ENCODE measurements around the gene PARD3B. TPM values are rescaled to one million over a fixed set of nuclear protein-coding genes. Genes with fewer than 3 reads are reported as not detected.

The PARD3B gene
- total RNA-seq, 1 experiment from 2014 or later = 7.6 TPM

GRCh38 chr2:205175831-205176230 is 630.6 kb downstream of the PARD3B start:
- ChIA-PET POLR2A (ENCODE audit: low non-redundant PET) (no interaction called here), CTCF (no interaction called here)
- H3K4me1 ChIP-seq (ENCODE audit: insufficient read depth, low read length, poor library complexity, severe bottlenecking) = peaks cover 15% of the 10 kb centered on the region
- H3K36me3 ChIP-seq (ENCODE audit: insufficient read depth, low read length, poor library complexity, severe bottlenecking) = no peaks in the 10 kb centered on the region
- no peak for DNase-seq (ENCODE audit: low spot score)
- H3K27me3 ChIP-seq (replicated peaks; ENCODE audit: insufficient read depth, low read depth, low read length, poor library complexity) = no peaks in the 10 kb centered on the region
- no peak overlapping the region for H3K27ac ChIP-seq (ENCODE audit: low read depth, low read length, poor library complexity, severe bottlenecking)
- H3K4me3 ChIP-seq (ENCODE audit: low read depth, low read length, poor library complexity, severe bottlenecking) = no peak overlapping the region
- no TSS peak for BruUV-seq (replicated peaks)
- intact Hi-C loops (cut with micrococcal nuclease; ENCODE audit: unreplicated experiment) = no loop called here
- H3K9me3 ChIP-seq (ENCODE audit: low read depth, low read length, poor library complexity, severe bottlenecking) = no peaks in the 10 kb centered on the region
- TF ChIP-seq EZH2 (IDR thresholded peaks at IDR 0.05; ENCODE audit: borderline replicate concordance, low read depth, low read length, poor library complexity, severe bottlenecking) (no peak), CTCF (conservative IDR thresholded peaks at IDR 0.05; ENCODE audit: low read depth, low read length) (no peak)

- Histone ChIP-seq H3K27ac (ENCODE audit: low read depth, low read length, poor library complexity, severe bottlenecking) (no peak overlapping the region), H3K9me3 (ENCODE audit: low read depth, low read length, poor library complexity, severe bottlenecking) (no peaks in the 10 kb centered on the region), H3K4me1 (ENCODE audit: insufficient read depth, low read length, poor library complexity, severe bottlenecking) (peaks cover 15% of the 10 kb centered on the region), H3K4me3 (ENCODE audit: low read depth, low read length, poor library complexity, severe bottlenecking) (no peak overlapping the region), H3K27me3 (replicated peaks; ENCODE audit: insufficient read depth, low read depth, low read length, poor library complexity) (no peaks in the 10 kb centered on the region), H3K36me3 (ENCODE audit: insufficient read depth, low read length, poor library complexity, severe bottlenecking) (no peaks in the 10 kb centered on the region)
- intact Hi-C loops (cut with micrococcal nuclease; ENCODE audit: unreplicated experiment) = no loop called here
- CTCF ChIA-PET = no interaction called here
- TF ChIP-seq EZH2 (IDR thresholded peaks at IDR 0.05; ENCODE audit: borderline replicate concordance, low read depth, low read length, poor library complexity, severe bottlenecking) = no peak
- TF ChIP-seq CTCF (conservative IDR thresholded peaks at IDR 0.05; ENCODE audit: low read depth, low read length) = no peak
- no peak for DNase-seq (ENCODE audit: low spot score)
- no TSS peak for BruUV-seq (replicated peaks)
- POLR2A ChIA-PET (ENCODE audit: low non-redundant PET) = no interaction called here
Measured at GRCh38 chr2:205176546-205176945, 631.3 kb downstream of the PARD3B start.

- H3K27ac ChIP-seq (ENCODE audit: low read depth, low read length, poor library complexity, severe bottlenecking) = no peak overlapping the region
- DNase-seq (ENCODE audit: low spot score) = no peak
- H3K36me3 ChIP-seq (ENCODE audit: insufficient read depth, low read length, poor library complexity, severe bottlenecking) = no peaks in the 10 kb centered on the region
- peaks cover 13% of the 10 kb centered on the region for H3K4me1 ChIP-seq (ENCODE audit: insufficient read depth, low read length, poor library complexity, severe bottlenecking)
- no peak overlapping the region for H3K4me3 ChIP-seq (ENCODE audit: low read depth, low read length, poor library complexity, severe bottlenecking)
- CTCF ChIA-PET = no interaction called here
- POLR2A ChIA-PET (ENCODE audit: low non-redundant PET) = no interaction called here
- no TSS peak for BruUV-seq (replicated peaks)
- intact Hi-C loops (cut with micrococcal nuclease; ENCODE audit: unreplicated experiment) = no loop called here
- H3K27me3 ChIP-seq (replicated peaks; ENCODE audit: insufficient read depth, low read depth, low read length, poor library complexity) = no peaks in the 10 kb centered on the region
- H3K9me3 ChIP-seq (ENCODE audit: low read depth, low read length, poor library complexity, severe bottlenecking) = no peaks in the 10 kb centered on the region
- TF ChIP-seq EZH2 (IDR thresholded peaks at IDR 0.05; ENCODE audit: borderline replicate concordance, low read depth, low read length, poor library complexity, severe bottlenecking) = no peak
- TF ChIP-seq CTCF (conservative IDR thresholded peaks at IDR 0.05; ENCODE audit: low read depth, low read length) = no peak
Measured at GRCh38 chr2:205177546-205177945, 632.3 kb downstream of the PARD3B start.

Measured in A673 (cell line).